ENCODE data around the gene SMAD2.
"Not testable (repeated sequence)": the region's sequence is repeated elsewhere in the genome, so short reads cannot be mapped to it uniquely, and the experiment has no call there.

SMAD2 gene

GRCh38 chr18:47930199-47930930 lies at the start of gene SMAD2:
TSS of gene SMAD2 (minus strand) at chr18:47930659. CDS start at chr18:47896756, 33,903 bp downstream.
- peak; percentile 42 for DNase-seq (ENCODE audit: low read depth)

DNA sequence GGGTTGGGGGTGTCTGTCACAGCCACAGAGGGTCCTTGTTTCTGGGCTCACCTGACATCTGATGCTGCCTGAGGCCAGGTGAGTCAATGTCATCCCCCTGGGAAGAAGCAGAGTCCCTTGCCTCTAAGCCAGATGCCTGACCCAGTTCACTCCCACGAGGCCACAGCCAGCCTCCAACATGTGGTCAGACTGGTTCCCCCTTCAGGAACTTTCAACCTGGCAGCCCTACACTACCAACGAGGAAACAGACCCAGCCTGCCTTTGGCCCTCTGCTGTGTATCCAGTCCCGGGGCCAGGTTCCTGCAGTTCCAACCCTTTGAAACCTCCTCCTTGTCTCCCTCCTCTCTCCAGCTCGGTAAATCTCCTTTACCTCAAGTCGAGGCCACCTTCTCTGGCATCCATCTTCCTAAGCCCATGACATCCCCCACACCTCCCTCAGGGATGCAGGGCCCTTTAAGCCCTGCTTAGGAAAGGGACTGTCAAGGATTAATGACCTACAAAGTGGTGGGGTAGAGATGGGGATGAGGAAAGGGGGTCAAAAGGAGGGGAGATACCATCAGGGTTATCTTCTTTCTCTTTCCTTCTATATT lies 49.2 kb upstream of the SMAD2 start:
- no peak for DNase-seq (ENCODE audit: low read depth)

DNA sequence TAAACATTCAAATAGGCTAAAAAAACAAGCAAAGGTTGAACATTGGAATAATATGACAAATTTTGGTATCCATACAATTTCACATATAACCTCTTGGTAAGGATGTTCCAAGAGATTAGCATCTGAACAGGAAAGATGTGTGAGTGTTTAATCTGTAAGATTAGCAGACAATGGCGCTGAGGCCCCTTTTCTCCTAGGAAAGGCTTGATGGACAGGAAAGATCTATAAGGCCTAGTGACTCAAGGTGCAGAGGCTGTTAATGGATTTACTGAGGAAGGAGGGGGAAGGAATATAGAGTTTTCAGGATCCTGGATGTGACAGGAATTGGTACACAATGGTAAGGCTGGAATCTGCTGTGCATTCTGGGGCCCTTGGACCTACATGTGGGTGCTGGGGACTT lies 48.1 kb upstream of the SMAD2 start:
- DNase-seq (ENCODE audit: low read depth), result no peak

DNA sequence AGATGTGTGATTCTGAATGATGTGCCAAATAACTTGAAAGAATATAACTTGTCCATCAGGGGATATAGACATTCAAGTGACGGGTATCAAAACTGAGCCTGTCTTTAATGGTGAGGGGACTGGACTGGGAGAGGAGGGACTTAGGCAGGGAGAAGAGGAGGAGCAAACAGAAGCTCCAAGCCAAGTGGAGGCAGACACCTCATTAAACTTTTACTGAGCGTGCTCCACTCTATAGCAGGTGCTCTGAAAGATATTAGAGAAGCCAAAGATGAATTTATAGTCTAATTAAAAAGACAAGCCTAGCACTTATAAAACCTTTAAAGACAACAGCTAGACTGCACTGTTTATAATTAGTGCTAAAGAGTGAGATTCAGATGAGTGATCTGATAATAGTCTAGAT lies 47.7 kb upstream of the SMAD2 start:
- DNase-seq (ENCODE audit: low read depth), result no peak

DNA sequence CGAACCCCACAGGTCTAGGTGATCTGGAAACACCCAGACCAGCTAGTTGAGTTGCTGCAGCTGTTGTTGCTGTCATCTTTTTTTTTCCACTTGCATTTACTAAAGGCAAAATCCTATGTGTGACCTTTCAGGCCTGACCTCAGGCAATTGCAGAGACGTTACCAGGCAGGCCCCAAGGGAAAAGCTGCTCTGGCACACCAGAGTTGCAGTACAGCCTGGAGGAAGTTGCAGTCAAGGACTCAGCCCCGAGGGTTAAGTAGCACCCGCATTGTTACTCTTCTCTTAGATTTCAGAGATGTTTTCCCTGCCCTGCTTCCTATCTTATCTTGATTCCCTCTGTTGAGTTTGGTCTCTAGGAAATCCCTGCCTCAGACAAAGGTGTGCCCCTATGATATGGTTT lies 45.2 kb upstream of the SMAD2 start:
- DNase-seq (ENCODE audit: low read depth), result no peak

GRCh38 chr18:47975105-47975504 lies 44.6 kb upstream of the SMAD2 start:
- DNase-seq (ENCODE audit: low read depth), result no peak

DNA sequence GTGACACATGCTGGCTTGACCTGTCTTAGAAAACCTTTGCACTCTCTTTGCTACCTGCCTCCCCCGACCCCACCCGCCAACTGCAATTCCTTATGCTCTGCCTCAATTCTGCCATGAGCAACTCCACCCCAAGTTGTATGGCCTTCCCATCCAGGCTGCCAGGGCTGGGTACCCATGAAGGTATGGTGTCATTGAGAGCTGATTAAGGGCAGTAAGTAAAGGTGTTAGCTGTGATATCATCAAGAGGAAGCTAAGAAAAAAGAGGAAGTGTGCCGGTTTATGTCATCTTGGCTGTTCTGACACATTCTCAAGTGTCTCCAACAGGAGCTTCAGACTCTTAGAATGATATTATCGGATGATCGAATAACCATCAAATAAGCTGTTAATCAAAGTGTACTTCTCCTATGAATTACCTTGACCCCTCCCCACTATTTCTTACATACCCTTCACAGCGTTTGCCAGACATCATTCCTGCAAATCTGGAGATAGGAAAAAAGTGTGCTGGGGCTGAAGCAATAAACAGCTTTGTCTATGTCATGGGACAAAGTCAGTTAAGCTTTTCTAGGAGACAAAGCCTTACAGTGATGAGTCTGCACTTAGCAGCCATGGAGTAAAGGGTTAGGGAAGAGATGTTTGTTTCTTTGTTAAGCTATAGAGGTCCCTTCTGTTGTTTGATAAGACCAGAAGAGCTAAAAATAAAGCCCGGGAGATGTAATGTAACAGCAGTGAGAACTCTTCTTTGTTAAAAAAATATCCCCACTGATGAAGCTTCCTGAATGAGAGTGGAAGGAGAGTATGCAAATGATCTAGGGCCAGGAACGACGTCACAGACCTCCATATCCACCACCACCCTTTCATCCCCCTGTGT lies 40.4 kb upstream of the SMAD2 start:
- no peak for DNase-seq (ENCODE audit: low read depth)

DNA sequence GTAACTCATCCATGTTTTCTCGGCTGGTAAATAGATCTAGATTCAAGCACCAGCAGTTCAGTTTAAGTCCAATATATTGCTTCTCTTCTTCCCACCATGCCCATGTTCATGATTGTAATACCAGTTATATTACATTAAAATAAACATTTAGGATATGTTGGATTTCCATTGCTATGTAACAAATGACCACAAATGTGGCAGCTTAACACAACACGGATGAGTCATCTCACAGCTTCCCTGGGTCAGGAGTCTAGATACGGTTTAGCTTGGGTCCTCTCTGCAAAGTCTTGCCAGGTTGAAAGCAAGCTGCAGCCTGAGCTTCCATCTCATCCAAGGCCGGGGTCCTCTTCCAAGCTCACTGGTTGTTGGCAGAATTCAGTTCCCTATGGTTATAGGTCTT lies 39.4 kb upstream of the SMAD2 start:
- DNase-seq (ENCODE audit: low read depth), result peak; percentile 58

- DNase-seq (ENCODE audit: low read depth), result peak; percentile 49
Observed at GRCh38 chr18:47968721-47969120, 38.3 kb upstream of the SMAD2 start.

DNA sequence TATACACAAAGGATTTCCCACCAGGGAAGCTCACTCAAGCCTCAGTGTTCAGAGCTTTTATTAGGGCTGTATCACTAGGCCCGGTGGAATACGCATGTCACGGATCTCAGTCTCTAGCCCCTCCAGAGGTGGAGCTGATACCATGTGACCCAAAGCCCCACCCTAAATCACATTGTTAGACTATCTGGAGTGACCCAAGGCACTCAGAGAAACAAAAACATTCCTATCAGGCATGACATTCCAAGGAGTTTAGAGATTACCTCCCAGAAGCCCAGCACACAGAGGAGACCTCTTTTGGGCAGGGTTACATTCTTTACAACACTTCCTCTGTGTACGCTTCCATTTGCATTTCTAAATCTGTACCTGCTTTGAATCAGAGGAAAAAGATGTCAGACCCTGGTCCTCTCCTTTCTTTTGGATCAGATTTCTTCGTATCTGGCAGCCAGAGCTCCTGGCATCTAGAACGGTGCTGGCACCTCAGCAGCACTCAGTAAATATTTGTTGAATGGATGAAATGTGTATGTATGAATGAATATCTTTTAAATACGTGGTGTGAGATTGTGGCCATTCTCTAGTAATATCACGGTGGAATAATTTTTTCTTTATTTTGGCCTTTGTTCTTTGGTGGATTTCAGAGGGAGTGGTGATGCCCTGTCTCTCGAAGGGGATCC lies 37.7 kb upstream of the SMAD2 start:
- peak; percentile 86 for DNase-seq (ENCODE audit: low read depth)

- no peak for DNase-seq (ENCODE audit: low read depth)
Observed at GRCh38 chr18:47964053-47964452, 33.6 kb upstream of the SMAD2 start.

- DNase-seq (ENCODE audit: low read depth), result not testable (repeated sequence)
Observed at GRCh38 chr18:47961003-47961402, 30.5 kb upstream of the SMAD2 start.

- DNase-seq (ENCODE audit: low read depth), result no peak
Observed at GRCh38 chr18:47953471-47953931, 23.0 kb upstream of the SMAD2 start.

DNA sequence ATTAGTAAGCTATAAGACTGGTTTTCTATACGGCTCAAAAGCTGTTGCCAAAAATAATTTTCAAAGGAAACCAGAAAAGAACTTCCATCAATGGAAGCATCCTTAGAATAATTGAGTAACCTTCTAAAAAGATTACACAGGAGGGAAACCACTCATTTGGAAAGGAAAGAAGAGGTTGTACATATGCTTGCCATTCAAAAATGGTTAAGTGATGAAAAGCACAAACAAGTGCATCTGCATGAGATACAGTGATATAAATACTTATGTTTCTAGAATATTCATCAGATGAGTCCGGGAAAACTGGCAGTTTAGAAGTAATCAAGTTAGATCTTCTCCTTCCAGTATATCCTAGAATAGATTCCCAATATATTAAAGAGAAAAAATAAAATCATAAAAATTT lies 20.1 kb upstream of the SMAD2 start:
- no peak for DNase-seq (ENCODE audit: low read depth)

- no peak for DNase-seq (ENCODE audit: low read depth)
Observed at GRCh38 chr18:47949202-47949601, 18.7 kb upstream of the SMAD2 start.

GRCh38 chr18:47946889-47947288 lies 16.4 kb upstream of the SMAD2 start:
- DNase-seq (ENCODE audit: low read depth), result no peak

DNA sequence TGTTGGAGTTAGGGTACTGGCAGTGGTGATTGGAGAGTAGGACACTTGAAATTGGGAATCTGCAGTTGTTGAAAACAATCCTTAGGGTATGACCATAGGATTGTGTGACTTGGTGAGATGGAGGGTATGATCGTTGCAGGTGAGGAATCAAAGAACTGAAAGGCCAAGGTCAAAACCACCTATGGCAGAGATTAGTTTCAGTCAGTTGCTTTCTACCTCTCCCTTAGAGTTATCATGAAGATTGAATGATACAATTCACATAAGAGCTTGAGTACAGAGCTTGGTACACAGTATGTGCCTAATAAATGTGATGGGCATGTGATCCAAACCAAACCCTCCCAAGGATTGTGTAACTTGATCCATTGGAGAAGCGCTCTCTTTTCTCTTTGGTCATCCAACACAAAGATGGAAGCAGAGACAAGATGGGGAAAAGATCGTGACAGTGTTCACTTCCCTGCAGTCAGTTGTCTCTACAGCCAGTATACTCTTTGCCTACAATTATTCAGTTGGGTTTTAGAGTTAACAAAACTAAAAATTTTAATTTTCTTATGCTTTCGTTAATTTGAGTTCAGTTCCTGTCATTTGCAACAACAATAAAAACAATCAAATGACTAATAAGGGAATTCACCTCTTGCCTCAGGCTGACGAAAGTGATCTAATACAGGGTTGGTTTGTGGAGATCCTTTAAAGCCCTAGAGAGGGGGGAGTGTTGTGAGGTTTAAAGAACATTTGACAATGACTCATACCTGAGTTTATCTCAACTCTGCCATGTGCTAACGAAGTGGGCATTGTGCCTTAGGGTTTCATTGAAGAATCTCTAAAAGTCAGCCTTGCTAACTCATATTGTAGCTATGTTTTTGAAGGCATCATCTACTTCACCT lies 14.8 kb upstream of the SMAD2 start:
- no peak for DNase-seq (ENCODE audit: low read depth)

DNA sequence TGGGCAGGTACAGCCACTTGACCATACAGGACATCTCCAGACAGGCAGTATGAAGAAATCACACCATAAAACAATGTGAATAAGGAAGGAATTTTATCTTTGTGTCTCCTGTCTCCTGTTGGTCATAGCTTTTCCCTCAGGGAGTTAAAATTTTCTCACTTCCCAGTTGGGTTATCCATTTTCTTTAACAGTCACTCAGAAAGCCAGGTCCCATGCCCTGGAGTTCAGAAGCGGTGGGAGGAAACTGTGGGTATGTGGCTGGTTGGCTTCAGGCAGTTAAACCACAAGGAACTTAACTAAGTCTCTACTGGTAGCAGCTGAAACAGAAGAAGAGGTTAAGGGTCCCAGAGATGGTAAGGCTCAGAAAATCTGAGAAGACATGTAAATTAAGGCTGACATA lies 6.5 kb upstream of the SMAD2 start:
- DNase-seq (ENCODE audit: low read depth), result no peak

- DNase-seq (ENCODE audit: low read depth), result no peak
Observed at GRCh38 chr18:47935321-47936055, 5.0 kb upstream of the SMAD2 start.

GRCh38 chr18:47932603-47933002 lies 2.1 kb upstream of the SMAD2 start:
- no peak for DNase-seq (ENCODE audit: low read depth)

GRCh38 chr18:47932190-47932589 lies 1.7 kb upstream of the SMAD2 start:
- DNase-seq (ENCODE audit: low read depth), result no peak

Data from HS-27A (cell line).